Transverse colon (tissue), 4 donors: Measurements from ENCODE around the gene ERGIC3. TPM values are rescaled to one million over a fixed set of nuclear protein-coding genes. Genes with fewer than 3 reads are reported as not detected.
A peak's percentile ranks its signal among the peaks of the same experiment; 100 is the strongest.

Source experiments
- DNase-seq: peaks from one replicate; pipeline ENCODE4 v3.0.0-alpha.2; 2019
- H3K27ac ChIP-seq, 4 donors: fragments of 200-600 bp; sonication (generic); 2 replicates each; pipeline ENCODE4 v1.5.1; 2016 to 2018; ENCODE audit warnings: inconsistent platforms in 4 of 4
- H3K27me3 ChIP-seq: fragments of 200-600 bp; sonication (generic); 2 replicates; pipeline ENCODE4 v1.5.1; 2017; ENCODE audit warnings: inconsistent platforms
- H3K36me3 ChIP-seq, 4 donors: fragments of 200-600 bp; sonication (generic); 2 replicates each; pipeline ENCODE4 v1.5.1; 2017 to 2019; ENCODE audit warnings: inconsistent platforms in 4 of 4
- H3K4me1 ChIP-seq, 4 donors: fragments of 200-600 bp; sonication (generic); 2 replicates each; pipeline ENCODE4 v1.5.1; 2017 to 2020; ENCODE audit warnings: inconsistent platforms in 4 of 4
- H3K4me3 ChIP-seq, 4 donors: fragments of 200-600 bp; sonication (generic); 1 replicate in 1 of 4; 2 replicates in 3 of 4; pipeline versions ENCODE4 v1.5.1 to v1.6.1; 2017 to 2019; ENCODE audit warnings: inconsistent platforms in 4 of 4
- H3K9me3 ChIP-seq, 2 donors: fragments of 200-600 bp; sonication (generic); 2 replicates each; pipeline ENCODE4 v1.5.1; 2017 to 2019; ENCODE audit warnings: inconsistent platforms in 2 of 2
- CTCF ChIP-seq, 5 experiments: fragments of 200-600 bp in 3 of 5; fragments of 450-650 bp in 2 of 5; sonication (generic) in 3 of 5; IDR thresholded peaks; 1 replicate in 2 of 5; 2 replicates in 3 of 5; pipeline ENCODE4 v1.5.1; 2016 to 2017; ENCODE audit warnings: antibody characterized with exemption in 5 of 5, inconsistent platforms in 3 of 5, mild to moderate bottlenecking in 2 of 5, moderate library complexity in 1 of 5
- EP300 ChIP-seq: sonication (generic); formaldehyde crosslinking; IDR thresholded peaks from one replicate; pipeline ENCODE4 v1.6.1; 2017; ENCODE audit warnings: antibody characterized with exemption, low read depth
- POLR2A ChIP-seq: fragments of 450-650 bp; IDR thresholded peaks from one replicate; pipeline ENCODE4 v1.6.1; 2016; ENCODE audit warnings: antibody characterized with exemption, mild to moderate bottlenecking, moderate library complexity
- POLR2AphosphoS5 ChIP-seq, 3 donors: sonication (generic); formaldehyde crosslinking; IDR thresholded peaks; one replicate each; pipeline ENCODE4 v1.6.1; 2016; ENCODE audit warnings: antibody characterized with exemption in 3 of 3
- WGBS, 2 donors: methylation state at CpG; one replicate each; pipeline ENCODE4 v1.1.5; 2018; ENCODE audit warnings: low coverage in 1 of 2; 5-methylcytosine and 5-hydroxymethylcytosine counted together
- in situ Hi-C, 4 donors: fragments of 200-750 bp; cut with MboI; loops; one replicate each; pipeline versions ENCODE4 v1.15.0 to v1.15.1; 2017; ENCODE audit warnings: low sequenced_read_pairs in 3 of 4, low pct_ligation_motif_present in 1 of 4, low pct_unique_long_range_greater_than_20kb in 1 of 4
- intact Hi-C: fragments of 100-400 bp; cut with DNase I; formaldehyde crosslinking; loops from one replicate; pipeline ENCODE4 v1.15.1; 2023; ENCODE audit warnings: low total_unique reads
- total RNA-seq, 4 donors: library from RNA; depleted of rRNA; stranded (reverse); fragments of >200 nt; gene quantifications; one replicate each; pipeline ENCODE4 v1.1.0, GENCODE V29; 2016

The ERGIC3 gene
- total RNA-seq, 4 donors from 2014 or later = 115 to 398 (median 237) TPM

- no peak overlapping the region for H3K27ac ChIP-seq
- no peaks in the 10 kb centered on the region for H3K36me3 ChIP-seq
- WGBS, 2 donors = 71% methylated on average over 6 of the region's 6 CpGs; no CpG with 5 or more reads in 1 of the 2 donors
- in situ Hi-C loops = no loop called here
- no peaks in the 10 kb centered on the region for H3K27me3 ChIP-seq
- no peaks in the 10 kb centered on the region for H3K4me1 ChIP-seq
- no peak for DNase-seq
- TF ChIP-seq EP300 = no peak
- no peak for TF ChIP-seq POLR2AphosphoS5 (IDR thresholded peaks at IDR 0.05)
- TF ChIP-seq POLR2A = no peak
- peak in 3 of 5 experiments; percentile 30 to 43 (median 30) for TF ChIP-seq CTCF (IDR thresholded peaks at IDR 0.05)
- H3K4me3 ChIP-seq = no peak overlapping the region
- no peaks in the 10 kb centered on the region for H3K9me3 ChIP-seq
- intact Hi-C loops = no loop called here
Observed at GRCh38 chr20:35523298-35523888, 18.5 kb upstream of the ERGIC3 start.

- WGBS, 2 donors = 91% methylated on average over 1 of the region's 1 CpG; no CpG with 5 or more reads in 1 of the 2 donors
- TF ChIP-seq CTCF (IDR thresholded peaks at IDR 0.05) (no peak), EP300 (no peak), POLR2AphosphoS5 (IDR thresholded peaks at IDR 0.05) (no peak), POLR2A (no peak)
- in situ Hi-C loops (no loop called here), intact Hi-C loops (no loop called here)
- no peaks in the 10 kb centered on the region for H3K36me3 ChIP-seq
- no peak overlapping the region for H3K4me3 ChIP-seq
- no peaks in the 10 kb centered on the region for H3K9me3 ChIP-seq
- no peak for DNase-seq
- no peak overlapping the region for H3K27ac ChIP-seq
- no peaks in the 10 kb centered on the region for H3K4me1 ChIP-seq
- H3K27me3 ChIP-seq = no peaks in the 10 kb centered on the region
Observed at GRCh38 chr20:35525639-35526038, 16.2 kb upstream of the ERGIC3 start.

GRCh38 chr20:35527122-35527769, 14.6 kb upstream of the ERGIC3 start:
- no peaks in the 10 kb centered on the region for H3K36me3 ChIP-seq
- no peak overlapping the region for H3K27ac ChIP-seq
- no peaks in the 10 kb centered on the region for H3K27me3 ChIP-seq
- intact Hi-C loops = no loop called here
- in situ Hi-C loops = no loop called here
- no peak overlapping the region for H3K4me3 ChIP-seq
- no peak for TF ChIP-seq EP300
- TF ChIP-seq CTCF (IDR thresholded peaks at IDR 0.05) = no peak
- no peak for TF ChIP-seq POLR2A
- TF ChIP-seq POLR2AphosphoS5 (IDR thresholded peaks at IDR 0.05) = no peak
- H3K9me3 ChIP-seq = no peaks in the 10 kb centered on the region
- no peaks in the 10 kb centered on the region for H3K4me1 ChIP-seq
- no peak for DNase-seq
- 89 to 98% methylated on average over 6 to 12 of the region's 12 CpGs for WGBS, 2 donors

- intact Hi-C loops (no loop called here), in situ Hi-C loops (no loop called here)
- no peak within 1 kb of the TSS for H3K27ac ChIP-seq
- no peaks in the 10 kb centered on the region for H3K4me1 ChIP-seq
- no peaks in the 10 kb centered on the region for H3K27me3 ChIP-seq
- 87 to 100% methylated on average over 1 to 2 of the region's 2 CpGs for WGBS, 2 donors
- no peaks in the 10 kb centered on the region for H3K36me3 ChIP-seq
- no peaks in the 10 kb centered on the region for H3K9me3 ChIP-seq
- no peak within 1 kb of the TSS for H3K4me3 ChIP-seq
- no peak for TF ChIP-seq POLR2AphosphoS5 (IDR thresholded peaks at IDR 0.05)
- TF ChIP-seq EP300 = no peak
- TF ChIP-seq POLR2A = no peak
- TF ChIP-seq CTCF (IDR thresholded peaks at IDR 0.05) = no peak
- no peak for DNase-seq
Observed at GRCh38 chr20:35529552-35529951, 12.3 kb upstream of the ERGIC3 start, which contains the start of gene C20orf173. TSS of gene C20orf173 (minus strand) at chr20:35529652. CDS start at chr20:35529373, 279 bp downstream.
